ENCODE measurements around the gene BMP2K. TPM values are rescaled to one million over a fixed set of nuclear protein-coding genes. Genes with fewer than 3 reads are reported as not detected.

BMP2K gene
- total and polyA plus RNA-seq, 2 of the 8 experiments (the other 6 are each of a cell fraction or from before 2014, with no cell fraction given) = 15.6 to 24.1 TPM

GRCh38 chr4:78889955-78890354, 113.8 kb downstream of the BMP2K start (continued):
- no peak for TF ChIP-seq CHD7 (IDR thresholded peaks at IDR 0.05; ENCODE audit: insufficient replicate concordance, low read length)
- TF ChIP-seq SRF (IDR thresholded peaks at IDR 0.05; ENCODE audit: low read depth, low read length) = no peak
- no peak for TF ChIP-seq EP300 (IDR thresholded peaks at IDR 0.05; ENCODE audit: borderline replicate concordance in 1 of 2, low read depth in 2 of 2, low read length in 2 of 2)
- no peak for TF ChIP-seq RAD21 (IDR thresholded peaks at IDR 0.05 in 1 of 2, conservative IDR thresholded peaks at IDR 0.05 in 1 of 2; ENCODE audit: low read depth in 2 of 2, low read length in 2 of 2)
- no peak for TF ChIP-seq HDAC2 (IDR thresholded peaks at IDR 0.05; ENCODE audit: borderline replicate concordance in 1 of 2, low read depth in 2 of 2, low read length in 2 of 2)
- no peak for TF ChIP-seq PHF8 (conservative IDR thresholded peaks at IDR 0.05; ENCODE audit: low read depth, low read length)
- TF ChIP-seq TAF1 (IDR thresholded peaks at IDR 0.05; ENCODE audit: low read depth, low read length) = no peak
- TF ChIP-seq RNF2 (IDR thresholded peaks at IDR 0.05; ENCODE audit: borderline replicate concordance, low read depth, low read length, missing control alignments, poor library complexity, severe bottlenecking) = no peak
- TF ChIP-seq JUN (IDR thresholded peaks at IDR 0.05; ENCODE audit: low read depth, low read length) = no peak
